GM19397 (cell line): ENCODE data around the gene C19orf18.

Experiments
- ATAC-seq: cut with Tn5 transposase; IDR thresholded peaks from one replicate; pipeline ENCODE4 v1.9.1; 2021; ENCODE audit warnings: mild to moderate bottlenecking, moderate library complexity; ENCODE audit not compliant: unreplicated experiment

The C19orf18 gene

GRCh38 chr19:57947419-57948134 lies 26.8 kb downstream of the C19orf18 start, which contains the start of gene ZNF256:
Gene ZNF256 (minus strand): TSS chr19:57947706. CDS start chr19:57947474, 232 bp downstream.
- ATAC-seq, result peak; percentile 96

- ATAC-seq, result no peak
Observed at GRCh38 chr19:57947088-57947418, 27.3 kb downstream of the C19orf18 start.

- no peak for ATAC-seq
Observed at GRCh38 chr19:57946316-57946715, 28.0 kb downstream of the C19orf18 start.

GRCh38 chr19:57941593-57941992 lies 32.7 kb downstream of the C19orf18 start:
- no peak for ATAC-seq

- no peak for ATAC-seq
Observed at GRCh38 chr19:57935731-57936130, 38.6 kb downstream of the C19orf18 start.

GRCh38 chr19:57934820-57935665 lies 39.3 kb downstream of the C19orf18 start, which contains the start of gene ZNF418:
Gene ZNF418 (minus strand): TSS chr19:57935402. CDS start chr19:57933822, 1,580 bp downstream.
- peak; percentile 82 for ATAC-seq

GRCh38 chr19:57927587-57927986 lies 46.7 kb downstream of the C19orf18 start:
- ATAC-seq, result no peak

GRCh38 chr19:57916168-57916995 lies 58.0 kb downstream of the C19orf18 start, which contains the start of gene ZNF417:
Gene ZNF417 (minus strand): TSS chr19:57916592. CDS start chr19:57916411, 181 bp downstream.
- peak; percentile 96 for ATAC-seq

- ATAC-seq, result no peak
Observed at GRCh38 chr19:57914531-57914930, 59.8 kb downstream of the C19orf18 start.
